Diencephalon (tissue), 1 donor: ENCODE data around the gene HDAC11. TPM values are rescaled to one million over a fixed set of nuclear protein-coding genes. Genes with fewer than 3 reads are reported as not detected.

Experiments used
- small RNA-seq: library from RNA; depleted of rRNA; stranded (forward); fragments of <200 nt; gene quantifications from one replicate; pipeline ENCODE3, GENCODE V24; 2014
- total RNA-seq: library from RNA; depleted of rRNA; stranded (reverse); fragments of >200 nt; gene quantifications from one replicate; pipeline ENCODE4 v1.2.3, GENCODE V29; 2014

HDAC11 gene, protein sequence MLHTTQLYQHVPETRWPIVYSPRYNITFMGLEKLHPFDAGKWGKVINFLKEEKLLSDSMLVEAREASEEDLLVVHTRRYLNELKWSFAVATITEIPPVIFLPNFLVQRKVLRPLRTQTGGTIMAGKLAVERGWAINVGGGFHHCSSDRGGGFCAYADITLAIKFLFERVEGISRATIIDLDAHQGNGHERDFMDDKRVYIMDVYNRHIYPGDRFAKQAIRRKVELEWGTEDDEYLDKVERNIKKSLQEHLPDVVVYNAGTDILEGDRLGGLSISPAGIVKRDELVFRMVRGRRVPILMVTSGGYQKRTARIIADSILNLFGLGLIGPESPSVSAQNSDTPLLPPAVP
- total RNA-seq: 17.8 TPM

DNA sequence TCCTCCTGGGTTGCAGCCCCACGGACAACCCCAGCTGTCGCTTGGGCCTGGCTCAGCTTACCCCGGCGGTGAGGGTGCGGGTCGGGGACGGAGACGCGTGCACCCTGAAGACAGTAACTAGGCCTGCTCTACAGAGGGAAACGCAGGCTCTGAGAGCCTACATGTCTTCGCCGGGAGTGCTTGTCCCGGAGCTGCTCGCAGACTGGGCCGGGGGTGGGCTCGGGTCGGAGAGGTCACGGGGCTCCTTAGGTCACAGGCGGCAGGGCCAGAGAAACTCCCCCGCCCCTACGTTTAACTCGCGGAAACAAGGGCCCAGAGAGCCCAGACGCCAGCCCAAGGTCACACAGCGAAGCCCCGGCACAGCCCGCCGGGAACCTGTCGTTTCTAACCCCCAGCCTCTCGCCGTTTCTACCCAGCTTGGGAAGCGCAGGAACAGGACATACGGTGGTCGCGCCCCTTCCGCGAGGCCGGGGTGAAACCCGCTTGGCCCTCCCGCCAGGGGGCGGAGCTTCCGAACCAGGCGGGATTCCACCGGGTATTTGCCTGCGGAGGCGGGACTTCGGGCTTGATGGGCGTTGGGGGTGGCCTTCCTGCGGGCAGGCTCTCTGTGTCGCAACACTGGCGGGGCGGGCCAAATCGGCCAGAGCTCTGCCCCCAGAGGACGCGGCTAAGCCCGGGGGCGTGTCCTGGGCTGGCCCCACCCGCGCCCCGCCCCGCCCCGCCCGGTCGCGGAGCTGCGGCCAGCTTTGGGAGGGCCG lies at the start of gene HDAC11:
TSS of gene HDAC11 (plus strand) at position 725 of the 758 bp plus-strand sequence. CDS start 42 bp downstream, outside the sequence.

DNA sequence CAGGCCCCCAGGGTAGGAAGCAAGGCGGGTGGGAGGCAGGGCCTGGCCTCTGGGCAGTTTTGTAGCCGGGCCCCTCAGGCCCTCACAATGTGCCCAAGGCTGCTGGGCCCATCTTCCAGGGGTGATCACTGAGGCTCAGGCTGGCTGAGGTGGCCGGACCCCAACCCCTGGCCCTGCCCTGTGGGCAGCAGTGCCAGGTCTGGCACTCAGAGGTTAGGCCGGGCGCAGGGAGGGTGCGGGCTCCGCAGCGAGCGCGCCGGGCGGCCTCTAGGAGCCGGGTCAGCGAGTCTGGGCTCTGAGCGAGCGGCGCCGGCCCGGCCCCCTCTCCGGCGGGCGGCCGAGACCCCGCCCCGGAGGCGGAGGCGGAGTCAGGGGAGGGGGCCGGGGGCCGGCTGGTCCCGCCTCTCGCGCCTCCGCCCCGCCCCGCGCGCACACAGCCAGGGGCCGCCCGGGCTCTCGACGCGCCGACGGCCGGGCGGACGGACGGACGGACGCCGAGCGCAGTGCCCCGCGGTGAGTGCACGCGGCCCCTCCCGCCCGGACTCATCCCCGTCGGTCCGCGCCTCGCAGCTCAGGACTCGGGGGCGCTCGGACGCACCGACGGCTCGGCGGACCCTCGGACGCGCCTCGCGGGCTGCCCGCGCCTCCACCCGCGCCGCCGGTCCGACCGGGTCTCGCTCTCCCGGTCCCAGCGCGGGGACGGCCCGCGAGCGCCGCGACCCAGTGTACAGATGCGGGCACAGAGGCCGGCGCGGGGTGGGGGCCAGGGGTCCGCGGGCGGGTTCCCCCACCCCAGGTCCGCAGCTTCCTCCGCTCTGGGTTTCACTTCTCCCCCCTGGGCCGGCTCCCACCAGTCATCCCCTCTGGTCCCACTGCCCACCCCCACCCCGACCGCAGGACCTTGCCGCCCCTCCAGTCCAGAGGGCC lies 68.9 kb downstream of the HDAC11 start, which contains the start of gene FBLN2:
TSS of gene FBLN2 (plus strand) at position 430 of the 927 bp plus-strand sequence. CDS start 21,231 bp downstream, outside the sequence.

Small RNA genes lying within 50 kb of the gene (small RNA-seq; reads per million reads assigned to genes)
- not detected for gene AC027124.2

Other genes with a start within 250 kb of the HDAC11 start
- 11.1 TPM for gene NUP210, start 60.0 kb upstream of the HDAC11 start, total RNA-seq
- gene FBLN2, start 68.8 kb downstream of the HDAC11 start, total RNA-seq: 6.0 TPM